ENCODE results near the gene VIPR1. TPM values are rescaled to one million over a fixed set of nuclear protein-coding genes. Genes with fewer than 3 reads are reported as not detected.

VIPR1 gene
- total RNA-seq, 1 experiment from 2014 or later = 9.4 TPM

GRCh38 chr3:42515976-42516375 lies 13.5 kb downstream of the VIPR1 start:
- no peaks in the 10 kb centered on the region for H3K36me3 Mint-ChIP-seq
- CTCF ChIA-PET = interaction anchor here (0.7 to 1.6 kb wide), 2 partner anchors 20 to 24 kb away, joined by 4 to 5 read pairs; no protein-coding TSS in a partner anchor
- no peak overlapping the region for H3K4me3 Mint-ChIP-seq
- H3K27ac Mint-ChIP-seq = no peak overlapping the region
- no peak for ATAC-seq
- H3K27me3 Mint-ChIP-seq (ENCODE audit: low read depth) = no peaks in the 10 kb centered on the region
- no peak for DNase-seq (ENCODE audit: low spot score)
- POLR2A ChIA-PET = no interaction called here
- no peaks in the 10 kb centered on the region for H3K9me3 Mint-ChIP-seq
- 0 out of 2 replicates have a peak, but pooled peaks cover 2% of the 10 kb centered on the region for H3K4me1 Mint-ChIP-seq
- TF ChIP-seq ZMAT4 (CRISPR knock-in tag; IDR thresholded peaks at IDR 0.05) (no peak), FOXP4 (CRISPR knock-in tag; IDR thresholded peaks at IDR 0.05) (no peak), ZNF317 (CRISPR knock-in tag; IDR thresholded peaks at IDR 0.05; ENCODE audit: borderline replicate concordance, low read depth) (no peak), ATF6 (CRISPR knock-in tag; IDR thresholded peaks at IDR 0.05) (no peak), CBFB (CRISPR knock-in tag; IDR thresholded peaks at IDR 0.05; ENCODE audit: low read depth) (no peak), MYBL2 (CRISPR knock-in tag; IDR thresholded peaks at IDR 0.05) (no peak), NFYB (CRISPR knock-in tag; conservative IDR thresholded peaks at IDR 0.05; ENCODE audit: low read depth) (no peak), KAT7 (CRISPR knock-in tag; IDR thresholded peaks at IDR 0.05; ENCODE audit: borderline replicate concordance) (no peak), TEAD4 (CRISPR knock-in tag; IDR thresholded peaks at IDR 0.05) (no peak), PRRX2 (CRISPR knock-in tag; IDR thresholded peaks at IDR 0.05) (no peak), IRF2 (CRISPR knock-in tag; IDR thresholded peaks at IDR 0.05; ENCODE audit: borderline replicate concordance, low read depth) (no peak), NR2C2 (CRISPR knock-in tag; IDR thresholded peaks at IDR 0.05) (no peak), CREM (CRISPR knock-in tag; IDR thresholded peaks at IDR 0.05) (no peak)
- TF ChIP-seq, protein P1, sequence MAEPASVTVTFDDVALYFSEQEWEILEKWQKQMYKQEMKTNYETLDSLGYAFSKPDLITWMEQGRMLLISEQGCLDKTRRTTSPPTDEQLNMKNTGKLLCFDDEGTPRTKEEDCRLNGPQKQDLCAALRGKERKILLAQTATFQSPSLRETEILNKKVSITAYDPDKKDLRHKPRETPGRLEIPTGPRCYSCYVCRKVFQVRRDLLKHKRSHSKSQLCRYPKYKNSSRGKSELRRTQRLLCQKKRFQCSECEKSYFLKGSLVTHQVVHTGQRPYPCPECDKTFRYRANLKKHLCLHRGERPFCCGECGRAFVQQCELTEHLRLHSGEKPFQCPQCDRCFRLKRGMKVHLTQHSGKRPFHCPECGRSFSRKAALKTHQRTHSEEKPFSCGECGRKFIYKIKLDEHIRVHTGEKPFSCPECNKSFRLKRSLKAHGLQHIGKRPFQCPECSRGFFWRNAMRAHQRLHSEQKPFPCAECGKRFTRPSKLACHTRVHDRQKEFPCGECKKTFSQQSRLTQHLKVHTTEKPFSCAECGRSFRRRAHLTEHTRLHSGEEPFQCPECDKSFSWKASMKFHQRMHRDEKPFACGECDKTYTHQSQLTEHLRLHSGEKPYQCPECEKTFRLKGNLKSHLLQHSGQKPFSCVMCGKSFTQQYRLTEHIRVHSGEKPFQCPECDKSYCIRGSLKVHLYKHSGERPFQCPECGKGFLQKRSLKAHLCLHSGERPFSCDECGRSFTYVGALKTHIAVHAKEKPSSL (CRISPR knock-in tag; conservative IDR thresholded peaks at IDR 0.05) = no peak

- DNase-seq (ENCODE audit: low spot score) = no peak
- ATAC-seq = no peak
- H3K4me1 Mint-ChIP-seq = 0 out of 2 replicates have a peak, but pooled peaks cover 2% of the 10 kb centered on the region
- TF ChIP-seq SMAD4 (CRISPR knock-in tag; IDR thresholded peaks at IDR 0.05) = no peak
- TF ChIP-seq TP53 (CRISPR knock-in tag; IDR thresholded peaks at IDR 0.05) = no peak
- TF ChIP-seq, protein P2, sequence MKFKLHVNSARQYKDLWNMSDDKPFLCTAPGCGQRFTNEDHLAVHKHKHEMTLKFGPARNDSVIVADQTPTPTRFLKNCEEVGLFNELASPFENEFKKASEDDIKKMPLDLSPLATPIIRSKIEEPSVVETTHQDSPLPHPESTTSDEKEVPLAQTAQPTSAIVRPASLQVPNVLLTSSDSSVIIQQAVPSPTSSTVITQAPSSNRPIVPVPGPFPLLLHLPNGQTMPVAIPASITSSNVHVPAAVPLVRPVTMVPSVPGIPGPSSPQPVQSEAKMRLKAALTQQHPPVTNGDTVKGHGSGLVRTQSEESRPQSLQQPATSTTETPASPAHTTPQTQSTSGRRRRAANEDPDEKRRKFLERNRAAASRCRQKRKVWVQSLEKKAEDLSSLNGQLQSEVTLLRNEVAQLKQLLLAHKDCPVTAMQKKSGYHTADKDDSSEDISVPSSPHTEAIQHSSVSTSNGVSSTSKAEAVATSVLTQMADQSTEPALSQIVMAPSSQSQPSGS (CRISPR knock-in tag; IDR thresholded peaks at IDR 0.05; ENCODE audit: borderline replicate concordance, low read depth) = no peak
- no peak for TF ChIP-seq ZNF396 (CRISPR knock-in tag; IDR thresholded peaks at IDR 0.05; ENCODE audit: borderline replicate concordance)
- no peak for TF ChIP-seq ZNF317 (CRISPR knock-in tag; IDR thresholded peaks at IDR 0.05; ENCODE audit: borderline replicate concordance, low read depth)
- no peak for TF ChIP-seq ZMAT4 (CRISPR knock-in tag; IDR thresholded peaks at IDR 0.05)
- TF ChIP-seq NR1H2 (CRISPR knock-in tag; IDR thresholded peaks at IDR 0.05) = no peak
- no peak for TF ChIP-seq STAT6 (CRISPR knock-in tag; conservative IDR thresholded peaks at IDR 0.05; ENCODE audit: low read depth)
- no peak for TF ChIP-seq EMX1 (CRISPR knock-in tag; IDR thresholded peaks at IDR 0.05)
- H3K9me3 Mint-ChIP-seq = no peaks in the 10 kb centered on the region
- H3K27me3 Mint-ChIP-seq (ENCODE audit: low read depth) = no peaks in the 10 kb centered on the region
- ChIA-PET CTCF (interaction anchor here (0.7 to 1.6 kb wide), 2 partner anchors 20 to 23 kb away, joined by 4 to 5 read pairs; no protein-coding TSS in a partner anchor), POLR2A (no interaction called here)
- no peak overlapping the region for H3K4me3 Mint-ChIP-seq
- no peaks in the 10 kb centered on the region for H3K36me3 Mint-ChIP-seq
- H3K27ac Mint-ChIP-seq = no peak overlapping the region
Measured at GRCh38 chr3:42516443-42516842, 14.0 kb downstream of the VIPR1 start.
